ENCODE results near the gene EPHB3.

The EPHB3 gene

GRCh38 chr3:184560531-184560930 is 1.1 kb upstream of the EPHB3 start:
- no peak for DNase-seq
- in situ Hi-C loops (cut with MboI; ENCODE audit: low pct_unique_long_range_greater_than_20kb, low sequenced_read_pairs), result no loop called here

DNA sequence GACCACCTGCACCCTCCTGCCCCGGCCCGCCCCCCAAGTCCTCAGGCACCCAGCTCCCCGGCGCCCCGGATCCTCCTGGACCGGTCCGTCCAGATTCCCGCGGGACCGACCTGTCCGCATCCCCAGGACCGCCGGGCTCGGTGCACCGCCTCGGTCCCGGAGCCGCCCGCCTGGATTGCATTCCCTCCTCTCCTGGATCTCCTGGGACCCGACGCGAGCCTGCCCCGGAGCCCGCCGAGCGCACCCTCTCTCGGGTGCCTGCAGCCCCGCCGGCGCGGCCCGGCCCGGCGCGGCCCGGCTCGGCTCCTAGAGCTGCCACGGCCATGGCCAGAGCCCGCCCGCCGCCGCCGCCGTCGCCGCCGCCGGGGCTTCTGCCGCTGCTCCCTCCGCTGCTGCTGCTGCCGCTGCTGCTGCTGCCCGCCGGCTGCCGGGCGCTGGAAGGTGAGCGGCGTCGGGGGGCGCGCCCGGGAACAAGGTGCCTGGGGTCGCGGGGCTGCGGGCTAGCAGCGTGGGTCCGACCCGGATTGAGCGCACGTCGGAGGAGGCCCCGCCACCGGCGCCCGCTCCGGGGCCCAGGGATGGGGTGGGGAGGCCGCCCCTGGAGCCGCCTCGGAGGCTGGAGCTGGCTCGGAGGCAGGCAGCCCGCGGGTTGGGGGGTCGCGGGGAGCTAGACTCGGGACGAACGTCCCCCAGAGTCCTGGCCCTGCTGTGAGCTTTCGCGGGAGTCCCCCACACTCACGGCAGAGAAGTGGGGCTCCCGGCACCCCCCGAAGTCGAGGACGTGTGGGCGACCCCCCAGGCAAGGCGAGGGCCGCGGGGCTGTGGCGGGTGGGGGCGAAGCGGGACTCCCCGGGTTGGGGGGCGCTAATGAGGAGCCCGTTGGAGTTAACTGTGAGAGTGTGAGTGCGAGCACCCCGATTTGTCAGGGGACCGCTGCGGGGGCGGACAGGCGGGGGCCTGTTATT is 610 bp downstream of the EPHB3 start:
- DNase-seq, result no peak
- in situ Hi-C loops (cut with MboI; ENCODE audit: low pct_unique_long_range_greater_than_20kb, low sequenced_read_pairs), result no loop called here

GRCh38 chr3:184562878-184563560 is 1.4 kb downstream of the EPHB3 start:
- in situ Hi-C loops (cut with MboI; ENCODE audit: low pct_unique_long_range_greater_than_20kb, low sequenced_read_pairs), result no loop called here
- no peak for DNase-seq

- no peak for DNase-seq
- in situ Hi-C loops (cut with MboI; ENCODE audit: low pct_unique_long_range_greater_than_20kb, low sequenced_read_pairs), result no loop called here
Observed at GRCh38 chr3:184563561-184563925, 2.0 kb downstream of the EPHB3 start.

GRCh38 chr3:184563941-184564684 is 2.5 kb downstream of the EPHB3 start:
- in situ Hi-C loops (cut with MboI; ENCODE audit: low pct_unique_long_range_greater_than_20kb, low sequenced_read_pairs), result no loop called here
- no peak for DNase-seq

DNA sequence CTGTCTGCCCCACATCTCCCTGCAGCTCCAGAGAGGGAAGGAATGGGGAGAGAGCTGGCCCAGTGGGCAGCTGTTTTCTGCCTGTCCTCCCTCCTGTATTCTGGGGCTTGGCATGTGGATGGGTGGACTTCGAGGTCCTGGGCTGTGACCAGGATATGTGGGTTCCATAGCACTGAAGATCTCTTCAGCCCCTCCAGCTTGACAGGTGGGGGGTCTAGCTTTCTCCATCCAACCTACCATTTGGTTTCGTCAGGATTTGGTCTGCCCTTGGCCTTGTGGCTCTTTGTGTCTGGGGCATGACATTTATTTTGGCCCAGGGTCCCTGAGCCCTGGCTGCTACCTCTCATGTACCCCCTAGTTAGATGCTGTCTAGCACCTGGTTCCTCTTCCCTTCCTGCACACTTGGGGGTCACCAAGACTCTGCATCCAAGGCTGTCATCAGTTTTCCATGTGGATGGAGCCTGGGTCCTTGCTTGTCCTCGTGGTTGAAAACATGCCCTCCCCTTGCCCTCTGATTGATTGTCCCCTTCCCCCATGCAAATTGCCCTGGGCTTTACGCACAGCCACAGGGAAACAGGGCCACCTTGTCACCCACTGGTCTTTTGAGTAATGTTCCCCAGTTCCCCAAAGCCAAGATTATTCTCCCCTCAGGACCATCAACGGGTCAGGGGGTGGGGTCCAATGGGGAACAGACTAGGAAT is 3.2 kb downstream of the EPHB3 start:
- in situ Hi-C loops (cut with MboI; ENCODE audit: low pct_unique_long_range_greater_than_20kb, low sequenced_read_pairs), result no loop called here
- no peak for DNase-seq

DNA sequence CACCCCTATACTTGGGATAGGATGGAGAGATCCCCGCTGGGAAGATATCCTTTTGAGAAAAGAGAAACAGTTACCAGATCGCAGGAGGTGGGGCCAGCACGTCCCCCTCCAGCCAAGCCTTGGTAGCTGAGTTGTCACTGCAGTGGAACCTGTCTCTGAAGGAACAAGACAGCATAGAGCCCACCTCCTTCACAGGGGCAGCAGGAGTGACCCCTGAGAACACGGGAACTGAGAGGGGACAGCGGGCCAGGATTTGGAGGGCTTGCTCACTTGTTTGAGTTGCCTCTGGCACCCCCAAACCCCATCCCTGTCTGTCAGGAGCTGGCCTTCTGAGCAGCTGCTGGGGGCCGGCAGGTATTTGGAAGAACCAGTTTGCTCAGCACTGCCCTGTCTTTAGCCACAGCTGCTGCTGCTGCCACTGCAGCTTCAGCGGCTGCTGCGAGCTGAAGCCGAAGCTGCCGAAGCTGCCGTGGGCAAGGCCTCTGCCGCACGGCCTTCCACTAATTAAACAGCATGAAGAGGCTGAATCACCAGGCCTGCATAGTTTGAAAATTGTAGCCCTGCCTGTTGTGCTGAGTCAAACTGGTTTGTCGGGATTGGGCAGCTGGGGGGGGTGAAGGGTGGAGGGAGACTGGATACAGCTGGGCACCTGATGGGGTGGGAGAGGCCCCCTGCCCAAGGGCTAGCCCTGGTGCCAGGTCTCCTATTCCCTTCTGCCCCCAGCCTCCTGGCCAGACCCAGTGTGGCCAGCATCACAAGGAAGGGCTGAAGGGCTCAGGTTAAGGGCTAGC is 4.0 kb downstream of the EPHB3 start:
- DNase-seq, result no peak
- in situ Hi-C loops (cut with MboI; ENCODE audit: low pct_unique_long_range_greater_than_20kb, low sequenced_read_pairs), result no loop called here

DNA sequence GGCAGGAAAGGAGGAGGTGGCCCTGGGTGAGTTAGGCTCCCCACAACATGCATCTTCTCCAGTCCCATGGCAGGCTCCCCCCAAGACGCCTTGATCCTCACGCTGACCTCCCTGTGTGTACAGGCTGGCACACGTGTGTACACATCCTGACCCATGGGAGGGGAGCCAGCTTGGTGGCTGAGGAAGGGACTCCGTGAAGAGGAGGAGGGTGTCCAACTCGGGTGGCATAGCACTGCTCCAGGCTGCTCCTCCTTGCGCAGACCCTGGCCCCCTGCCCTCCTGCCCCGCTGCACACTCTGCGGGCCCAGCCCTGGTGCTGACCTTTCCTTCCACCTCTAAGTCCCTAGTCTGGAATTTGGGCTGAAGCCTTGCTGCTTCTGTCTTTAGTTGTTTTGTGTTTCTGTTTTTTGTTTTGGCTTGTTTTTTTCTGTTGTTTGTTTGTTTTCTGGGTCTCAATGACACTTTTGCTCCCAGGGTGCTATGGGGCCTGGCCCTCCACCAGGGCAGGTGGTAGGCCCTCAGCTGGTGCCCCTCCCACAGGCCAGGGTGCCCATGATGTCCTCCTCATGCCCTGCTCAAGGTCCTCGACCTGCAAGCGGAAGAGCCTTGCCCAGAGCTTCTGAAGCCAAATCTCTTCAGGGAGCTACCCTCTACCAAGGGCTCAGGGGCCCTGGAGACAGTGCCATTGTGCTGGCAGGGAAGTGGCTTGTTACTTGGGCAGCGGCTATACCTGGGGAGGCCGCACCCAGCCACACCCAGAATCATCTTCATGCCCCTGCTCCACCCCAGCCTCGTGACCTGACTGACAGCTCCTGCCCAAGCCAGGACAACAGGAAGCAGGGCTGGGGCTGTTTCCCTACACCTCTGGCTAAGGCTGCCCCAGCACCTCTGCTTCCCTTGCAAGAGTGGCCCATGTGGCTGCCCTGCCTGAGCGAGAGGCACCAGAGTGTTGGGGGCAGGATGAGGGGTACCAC is 5.1 kb downstream of the EPHB3 start:
- in situ Hi-C loops (cut with MboI; ENCODE audit: low pct_unique_long_range_greater_than_20kb, low sequenced_read_pairs), result no loop called here
- no peak for DNase-seq

DNA sequence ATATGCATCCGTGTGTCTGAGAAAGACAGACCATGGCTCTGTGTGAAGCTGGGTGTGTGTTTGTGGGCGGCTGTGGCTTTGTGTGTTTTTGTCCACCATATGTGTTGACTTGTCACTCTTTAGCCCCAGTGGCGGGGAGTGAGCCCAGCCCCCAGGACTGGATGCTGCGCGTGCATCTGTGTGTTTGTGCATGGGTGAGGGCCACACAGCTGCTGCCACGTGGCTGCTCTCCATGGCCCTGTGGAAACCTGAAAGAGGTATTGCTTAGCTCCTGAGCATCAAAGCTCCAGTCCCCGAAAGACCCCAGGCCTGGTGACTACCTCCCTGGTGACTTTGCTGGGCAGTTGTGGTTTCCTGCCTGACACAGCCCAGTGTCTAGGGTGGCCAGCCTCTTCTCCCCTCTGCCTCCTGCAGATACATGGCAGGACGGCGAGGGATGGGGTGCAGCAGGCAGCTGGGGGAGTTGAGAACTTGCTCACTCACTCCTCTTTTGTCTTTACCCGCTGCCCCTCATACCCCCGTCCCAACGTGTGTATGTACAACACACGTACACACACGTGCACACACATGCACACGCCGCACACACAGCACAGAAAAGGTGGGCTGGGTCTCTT is 6.5 kb downstream of the EPHB3 start:
- in situ Hi-C loops (cut with MboI; ENCODE audit: low pct_unique_long_range_greater_than_20kb, low sequenced_read_pairs), result no loop called here
- DNase-seq, result no peak

DNA sequence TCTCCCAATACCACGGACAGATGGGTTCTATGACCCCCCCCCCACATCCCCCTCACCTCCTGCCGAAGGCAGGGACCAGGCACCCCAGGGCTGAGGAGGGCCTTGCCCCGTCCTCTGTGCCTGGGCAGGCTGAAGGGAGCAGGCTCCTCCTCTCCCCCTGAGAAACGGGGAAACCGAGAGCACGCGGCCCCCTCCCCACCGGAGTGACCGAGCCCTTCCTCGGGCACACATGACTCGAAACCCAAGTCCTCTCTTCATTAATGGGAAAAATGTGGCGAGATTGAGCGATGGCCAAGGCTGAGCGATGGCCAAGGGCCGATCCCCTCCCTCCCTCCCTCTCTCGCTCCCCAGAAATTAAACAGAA is 7.0 kb downstream of the EPHB3 start:
- DNase-seq, result no peak
- in situ Hi-C loops (cut with MboI; ENCODE audit: low pct_unique_long_range_greater_than_20kb, low sequenced_read_pairs), result no loop called here

GRCh38 chr3:184568924-184569829 is 7.6 kb downstream of the EPHB3 start:
- in situ Hi-C loops (cut with MboI; ENCODE audit: low pct_unique_long_range_greater_than_20kb, low sequenced_read_pairs), result no loop called here
- peak; percentile 66 for DNase-seq

DNA sequence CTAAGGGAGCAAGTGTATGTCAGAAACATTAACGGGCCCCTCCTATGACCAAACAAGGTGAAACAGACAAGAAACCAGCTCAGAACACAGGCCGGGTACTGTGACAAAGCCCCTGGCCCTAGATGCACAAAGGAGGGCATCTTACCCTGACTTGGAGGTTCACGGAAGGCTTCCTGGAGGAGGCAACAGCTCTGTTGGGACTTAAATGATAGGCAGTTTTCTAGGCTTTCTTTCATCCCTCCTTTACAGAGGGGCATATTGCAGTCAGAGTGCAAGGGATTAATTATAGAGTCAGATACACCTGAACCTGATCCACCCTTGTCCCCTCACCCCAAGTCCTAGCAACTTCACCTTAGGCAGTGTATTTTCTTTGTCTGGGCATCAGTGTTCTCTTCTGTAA is 8.4 kb downstream of the EPHB3 start:
- in situ Hi-C loops (cut with MboI; ENCODE audit: low pct_unique_long_range_greater_than_20kb, low sequenced_read_pairs), result no loop called here
- no peak for DNase-seq

GRCh38 chr3:184570489-184570888 is 8.9 kb downstream of the EPHB3 start:
- in situ Hi-C loops (cut with MboI; ENCODE audit: low pct_unique_long_range_greater_than_20kb, low sequenced_read_pairs), result no loop called here
- no peak for DNase-seq

GRCh38 chr3:184571750-184572377 is 10.3 kb downstream of the EPHB3 start:
- no peak for DNase-seq
- in situ Hi-C loops (cut with MboI; ENCODE audit: low pct_unique_long_range_greater_than_20kb, low sequenced_read_pairs), result no loop called here

- in situ Hi-C loops (cut with MboI; ENCODE audit: low pct_unique_long_range_greater_than_20kb, low sequenced_read_pairs), result no loop called here
- no peak for DNase-seq
Observed at GRCh38 chr3:184572633-184573270, 11.2 kb downstream of the EPHB3 start.

All from KBM-7 (cell line).